ENCODE data around the gene MYH8.
A peak's percentile ranks its signal among the peaks of the same experiment; 100 is the strongest.

- no peak for TF ChIP-seq CTCF (IDR thresholded peaks at IDR 0.05)
- TF ChIP-seq POLR2A (IDR thresholded peaks at IDR 0.05) = no peak
- TF ChIP-seq POLR2AphosphoS5 (IDR thresholded peaks at IDR 0.05) = peak in 2 of 3 donors; percentile 45 to 75
These were observed 37.6 kb downstream of the MYH8 start for GRCh38 chr17:10384175-10384574.
